CD4-positive, alpha-beta T cell (primary cell): ENCODE results near the gene MARS2. TPM values are rescaled to one million over a fixed set of nuclear protein-coding genes. Genes with fewer than 3 reads are reported as not detected.

Experiments
- ATAC-seq: fragments of 200-7000 bp; cut with Tn5 transposase; one replicate; pipeline ENCODE4 v1.10.0; 2022; ENCODE audit warnings: mild to moderate bottlenecking; ENCODE audit not compliant: poor library complexity
- CTCF ChIA-PET: fragments of 350-600 bp; sonication (Branson Sonifier 250); formaldehyde crosslinking; loops from one replicate; lab custom pipeline; 2021; ENCODE audit warnings: antibody characterized with exemption, inconsistent platforms; lab: Charles Lee
- POLR2A ChIA-PET: fragments of 350-600 bp; sonication (Branson Sonifier 250); formaldehyde crosslinking; loops from one replicate; lab custom pipeline; 2021; ENCODE audit warnings: antibody characterized with exemption, inconsistent platforms; lab: Charles Lee
- DNase-seq, 14 experiments: peaks; one replicate each; pipeline ENCODE4 v3.0.0-alpha.2; 2013 to 2020; ENCODE audit warnings: mixed read lengths in 2 of 14
- H3K27ac ChIP-seq, 2 donors: one replicate each; pipeline versions ENCODE4 v1.5.1 to v1.7.0; 2013; ENCODE audit warnings: low read length in 2 of 2, low read depth in 1 of 2, mild to moderate bottlenecking in 1 of 2
- H3K27me3 ChIP-seq, 2 experiments: 1 replicate in 1 of 2; 2 replicates in 1 of 2; pipeline versions ENCODE4 v1.6.1 to v1.7.0; 2013; ENCODE audit warnings: low read length in 2 of 2, control low read depth in 1 of 2, mild to moderate bottlenecking in 1 of 2, moderate library complexity in 1 of 2; ENCODE audit not compliant: insufficient read depth in 2 of 2, control insufficient read depth in 1 of 2
- H3K36me3 ChIP-seq: one replicate; pipeline ENCODE4 v1.6.1; 2013; ENCODE audit warnings: low read length, control low read depth; ENCODE audit not compliant: insufficient read depth
- H3K4me1 ChIP-seq: one replicate; pipeline ENCODE4 v1.6.1; 2013; ENCODE audit warnings: low read length, control low read depth; ENCODE audit not compliant: insufficient read depth
- H3K4me3 ChIP-seq: one replicate; pipeline ENCODE4 v1.5.1; 2013; ENCODE audit warnings: mild to moderate bottlenecking, low read length, moderate library complexity
- H3K9me3 ChIP-seq, 2 experiments: 1 replicate in 1 of 2; 2 replicates in 1 of 2; pipeline versions ENCODE4 v1.6.1 to v1.7.0; 2013; ENCODE audit warnings: low read length in 2 of 2, mild to moderate bottlenecking in 2 of 2, control low read depth in 1 of 2, moderate library complexity in 1 of 2; ENCODE audit not compliant: control insufficient read depth in 1 of 2, insufficient read depth in 1 of 2
- H3K27ac Mint-ChIP-seq: one replicate; pipeline ENCODE4 v1.8.0; 2020; ENCODE audit warnings: mixed read lengths
- H3K27me3 Mint-ChIP-seq: one replicate; pipeline ENCODE4 v1.8.0; 2021; ENCODE audit warnings: mixed read lengths
- H3K36me3 Mint-ChIP-seq: one replicate; pipeline ENCODE4 v1.8.0; 2021; ENCODE audit warnings: low read depth, mixed read lengths
- H3K4me1 Mint-ChIP-seq: one replicate; pipeline ENCODE4 v1.8.0; 2021; ENCODE audit warnings: low read depth, mixed read lengths
- H3K4me3 Mint-ChIP-seq: one replicate; pipeline ENCODE4 v1.8.0; 2020; ENCODE audit warnings: mild to moderate bottlenecking, mixed read lengths
- H3K9me3 Mint-ChIP-seq: one replicate; pipeline ENCODE4 v1.8.0; 2020; ENCODE audit warnings: mixed read lengths
- intact Hi-C, 2 experiments: fragments of 100-400 bp; cut with DNase I in 1 of 2; cut with micrococcal nuclease in 1 of 2; formaldehyde crosslinking; loops; one replicate each; pipeline versions ENCODE4 v1.15.1 to v1.9.0; 2023 to 2025; cut with DNase I, micrococcal nuclease
- total RNA-seq, 174 experiments: library from RNA in 2 of 174; stranded (reverse) in 2 of 174; gene quantifications; one replicate each; pipeline ENCODE4 v1.2.3 and lab custom pipeline; 2021 to 2026
- TF ChIP-seq, protein P1 (sequence below): fragments of 200-600 bp; IDR thresholded peaks from one replicate; pipeline ENCODE4 v1.8.0; 2022; ENCODE audit warnings: antibody characterized with exemption, mild to moderate bottlenecking

Gene MARS2
- total RNA-seq, 2 experiments from 2014 or later: 7.2 to 7.8 TPM

DNA sequence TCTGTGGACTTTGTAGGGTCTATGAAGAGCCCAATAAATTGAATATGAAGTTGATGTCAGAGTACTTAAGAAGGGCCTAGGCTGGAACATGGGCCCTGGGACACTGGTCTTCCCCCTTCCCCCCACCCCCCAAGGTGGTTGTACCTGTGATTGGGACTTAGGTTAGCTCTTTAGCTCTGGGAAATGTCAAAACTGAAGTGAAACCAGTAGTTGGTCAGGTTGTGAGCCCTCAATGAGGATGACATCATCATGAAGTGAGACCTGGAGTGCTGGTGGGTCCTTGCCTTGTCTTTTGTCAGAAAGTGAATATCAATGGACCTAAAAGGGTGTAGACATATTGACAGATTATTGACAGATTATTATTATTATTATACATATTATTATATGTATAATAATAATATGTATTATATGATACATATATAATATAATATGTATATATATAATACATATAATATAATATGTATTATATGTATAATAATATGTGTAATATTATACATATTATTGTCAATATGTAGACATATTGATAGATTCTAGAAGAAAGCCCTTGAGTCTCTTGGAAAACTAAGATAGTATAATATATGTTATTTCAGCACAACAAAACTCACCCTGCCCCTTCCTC lies 5.4 kb downstream of the MARS2 start:
- POLR2A ChIA-PET: no interaction called here
- no peak overlapping the region for H3K4me3 ChIP-seq
- Mint-ChIP-seq H3K27me3 (no peaks in the 10 kb centered on the region), H3K27ac (no peak overlapping the region), H3K9me3 (no peaks in the 10 kb centered on the region), H3K4me1 (peaks cover 55% of the 10 kb centered on the region), H3K4me3 (no peak overlapping the region), H3K36me3 (peaks cover 36% of the 10 kb centered on the region)
- peaks cover 14% of the 10 kb centered on the region for H3K36me3 ChIP-seq
- H3K27ac ChIP-seq: no peak overlapping the region
- CTCF ChIA-PET: no interaction called here
- H3K4me1 ChIP-seq: peaks cover 27% of the 10 kb centered on the region
- intact Hi-C loops: no loop called here
- ATAC-seq: no peak
- no peaks in the 10 kb centered on the region for H3K9me3 ChIP-seq
- TF ChIP-seq, protein P1, sequence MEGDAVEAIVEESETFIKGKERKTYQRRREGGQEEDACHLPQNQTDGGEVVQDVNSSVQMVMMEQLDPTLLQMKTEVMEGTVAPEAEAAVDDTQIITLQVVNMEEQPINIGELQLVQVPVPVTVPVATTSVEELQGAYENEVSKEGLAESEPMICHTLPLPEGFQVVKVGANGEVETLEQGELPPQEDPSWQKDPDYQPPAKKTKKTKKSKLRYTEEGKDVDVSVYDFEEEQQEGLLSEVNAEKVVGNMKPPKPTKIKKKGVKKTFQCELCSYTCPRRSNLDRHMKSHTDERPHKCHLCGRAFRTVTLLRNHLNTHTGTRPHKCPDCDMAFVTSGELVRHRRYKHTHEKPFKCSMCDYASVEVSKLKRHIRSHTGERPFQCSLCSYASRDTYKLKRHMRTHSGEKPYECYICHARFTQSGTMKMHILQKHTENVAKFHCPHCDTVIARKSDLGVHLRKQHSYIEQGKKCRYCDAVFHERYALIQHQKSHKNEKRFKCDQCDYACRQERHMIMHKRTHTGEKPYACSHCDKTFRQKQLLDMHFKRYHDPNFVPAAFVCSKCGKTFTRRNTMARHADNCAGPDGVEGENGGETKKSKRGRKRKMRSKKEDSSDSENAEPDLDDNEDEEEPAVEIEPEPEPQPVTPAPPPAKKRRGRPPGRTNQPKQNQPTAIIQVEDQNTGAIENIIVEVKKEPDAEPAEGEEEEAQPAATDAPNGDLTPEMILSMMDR: no peak
- H3K27me3 ChIP-seq: no peaks in the 10 kb centered on the region
- no peak for DNase-seq

DNA sequence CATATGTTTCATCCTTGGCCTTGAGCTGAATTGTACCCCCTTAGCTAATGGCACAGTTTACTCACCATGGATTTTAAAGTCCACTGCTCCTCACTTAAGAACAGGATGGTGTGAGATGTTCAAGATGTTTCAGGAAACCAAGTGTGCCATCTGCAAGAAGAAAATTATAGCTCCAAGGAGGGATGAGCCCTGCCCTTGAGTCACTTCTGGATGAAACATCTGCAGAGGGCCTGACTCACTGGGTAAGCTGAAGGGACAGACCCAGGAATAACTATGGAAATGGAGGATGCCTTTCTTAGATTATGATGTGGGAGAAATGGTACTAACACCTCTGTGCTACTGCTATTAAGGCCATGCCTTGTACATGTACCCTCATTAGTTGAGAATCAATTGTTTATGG lies 6.4 kb downstream of the MARS2 start:
- no peak overlapping the region for H3K27ac ChIP-seq
- Mint-ChIP-seq H3K9me3 (no peaks in the 10 kb centered on the region), H3K36me3 (peaks cover 38% of the 10 kb centered on the region), H3K4me1 (peaks cover 48% of the 10 kb centered on the region), H3K27ac (no peak overlapping the region), H3K27me3 (no peaks in the 10 kb centered on the region), H3K4me3 (no peak overlapping the region)
- ATAC-seq: no peak
- H3K4me1 ChIP-seq: peaks cover 17% of the 10 kb centered on the region
- DNase-seq: no peak
- peaks cover 14% of the 10 kb centered on the region for H3K36me3 ChIP-seq
- ChIA-PET POLR2A (no interaction called here), CTCF (interaction anchor here (0.9 kb wide), 1 partner anchor 101 kb away, joined by 3 read pairs; no protein-coding TSS in a partner anchor)
- TF ChIP-seq, protein P1: no peak
- H3K4me3 ChIP-seq: no peak overlapping the region
- intact Hi-C loops: no loop called here
- no peaks in the 10 kb centered on the region for H3K9me3 ChIP-seq
- H3K27me3 ChIP-seq: no peaks in the 10 kb centered on the region

DNA sequence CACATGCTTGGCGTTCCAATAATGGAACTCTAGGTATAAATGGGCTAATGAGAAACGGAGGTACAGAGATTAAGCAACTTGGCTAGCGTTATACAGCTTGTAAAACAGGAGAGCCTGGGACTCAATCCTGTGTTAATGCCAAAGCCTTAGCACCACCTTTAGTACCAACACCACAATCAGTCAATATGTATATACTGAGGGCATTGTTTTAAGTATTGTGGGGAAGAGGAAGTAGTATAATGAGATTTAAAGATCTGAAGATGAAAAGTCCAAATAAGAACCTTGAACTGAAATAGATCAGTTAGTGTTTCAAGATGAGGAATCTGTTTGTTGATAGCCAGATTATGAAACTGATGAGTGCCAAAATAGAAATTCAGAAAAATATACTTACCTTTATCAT lies 8.1 kb downstream of the MARS2 start:
- no peak for ATAC-seq
- no peak overlapping the region for H3K27ac Mint-ChIP-seq
- CTCF ChIA-PET: no interaction called here

More for the DNA sequence above, 8.1 kb downstream of the MARS2 start:
- H3K27me3 ChIP-seq: no peaks in the 10 kb centered on the region
- no peak overlapping the region for H3K27ac ChIP-seq
- DNase-seq: no peak
- H3K9me3 ChIP-seq: no peaks in the 10 kb centered on the region
- peaks cover 38% of the 10 kb centered on the region for H3K36me3 Mint-ChIP-seq
- intact Hi-C loops: no loop called here
- TF ChIP-seq, protein P1: no peak
- no peaks in the 10 kb centered on the region for H3K9me3 Mint-ChIP-seq
- H3K4me1 Mint-ChIP-seq: peaks cover 34% of the 10 kb centered on the region
- H3K4me1 ChIP-seq: peaks cover 8% of the 10 kb centered on the region
- H3K4me3 Mint-ChIP-seq: no peak overlapping the region
- POLR2A ChIA-PET: no interaction called here
- H3K4me3 ChIP-seq: no peak overlapping the region
- H3K27me3 Mint-ChIP-seq: no peaks in the 10 kb centered on the region
- peaks cover 13% of the 10 kb centered on the region for H3K36me3 ChIP-seq
